GM21423 (cell line): ENCODE data around the gene PARP1.

Experiments
- ATAC-seq: cut with Tn5 transposase; IDR thresholded peaks from one replicate; pipeline ENCODE4 v1.9.1; 2021; ENCODE audit warnings: mild to moderate bottlenecking, moderate library complexity; ENCODE audit not compliant: unreplicated experiment

The PARP1 gene

DNA sequence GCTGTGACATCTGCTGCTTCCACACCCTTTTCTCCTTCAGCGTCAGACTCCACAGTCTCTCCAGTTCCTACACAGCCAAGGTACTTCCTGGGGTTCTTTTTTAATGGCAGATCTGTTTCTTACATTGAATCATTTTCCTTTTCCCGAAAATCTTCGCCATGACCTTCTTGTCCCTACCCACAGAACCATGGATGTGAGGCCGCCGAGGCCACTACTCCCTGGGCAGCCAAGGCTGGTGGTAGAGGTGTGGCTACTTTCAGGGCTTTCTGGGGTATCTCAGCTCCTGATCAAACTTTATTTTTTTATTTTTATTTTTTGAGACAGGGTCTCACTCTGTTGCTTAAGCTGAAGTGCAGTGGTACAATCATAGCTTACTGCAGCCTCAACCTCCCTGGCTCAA is 89.4 kb downstream of the PARP1 start:
- ATAC-seq: no peak

DNA sequence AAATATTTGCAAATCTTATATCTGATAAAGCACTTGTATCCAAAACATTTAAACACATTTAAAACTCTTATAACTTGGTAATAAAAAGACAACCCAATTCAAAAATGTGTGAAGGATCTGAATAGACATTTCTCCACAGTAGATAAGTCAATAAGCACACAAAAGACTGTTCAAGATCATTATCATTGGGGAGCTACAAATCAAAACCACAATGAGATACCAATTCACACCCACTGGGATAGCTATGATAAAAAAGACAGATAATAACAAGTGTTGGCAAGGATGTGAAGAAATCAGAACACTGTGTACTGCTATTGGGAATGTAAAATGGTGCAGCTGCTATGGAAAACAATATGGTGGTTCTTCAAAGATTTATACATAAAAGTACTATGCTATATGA is 93.8 kb downstream of the PARP1 start:
- no peak for ATAC-seq

DNA sequence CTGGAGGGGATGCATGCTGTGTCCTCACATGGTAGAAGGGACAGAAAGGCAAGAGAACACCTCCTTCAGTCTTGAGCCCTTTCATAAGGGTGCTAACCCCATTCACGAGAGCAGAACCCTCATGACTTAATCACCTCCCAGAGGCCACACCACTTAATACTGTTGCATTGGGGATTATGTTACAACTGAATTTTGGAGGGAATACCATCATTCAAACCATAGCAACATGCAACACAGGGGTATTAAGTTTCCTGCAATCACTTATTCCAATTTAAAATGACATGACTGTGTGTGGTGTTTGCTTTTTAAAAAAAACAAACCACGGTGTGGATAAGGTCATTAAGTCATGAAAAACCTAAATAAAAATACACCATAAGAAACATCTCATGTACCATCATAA is 95.8 kb downstream of the PARP1 start:
- ATAC-seq: no peak

GRCh38 chr1:226311376-226311775 is 96.5 kb downstream of the PARP1 start:
- ATAC-seq: no peak
